Uterus (tissue), 4 donors: ENCODE measurements around the gene ITSN1. TPM values are rescaled to one million over a fixed set of nuclear protein-coding genes. Genes with fewer than 3 reads are reported as not detected.

Experiments used
- DNase-seq, 2 donors: peaks; one replicate each; pipeline ENCODE4 v3.0.0-alpha.2; 2019 to 2020
- H3K27ac ChIP-seq, 2 donors: fragments of 200-600 bp; sonication (generic); 1 replicate in 1 of 2; 2 replicates in 1 of 2; pipeline ENCODE4 v1.5.1; 2016 to 2018
- H3K27me3 ChIP-seq, 2 donors: fragments of 200-600 bp; sonication (generic); one replicate each; pipeline ENCODE4 v1.5.1; 2018 to 2019; ENCODE audit warnings: control low read depth in 1 of 2
- H3K36me3 ChIP-seq, 2 donors: fragments of 200-600 bp; sonication (generic); one replicate each; pipeline ENCODE4 v1.5.1; 2019; ENCODE audit warnings: control low read depth in 1 of 2
- H3K4me1 ChIP-seq, 2 donors: fragments of 200-600 bp; sonication (generic); one replicate each; pipeline ENCODE4 v1.5.1; 2018 to 2019; ENCODE audit warnings: control low read depth in 1 of 2
- H3K4me3 ChIP-seq, 2 donors: fragments of 200-600 bp; sonication (generic); 1 replicate in 1 of 2; 2 replicates in 1 of 2; pipeline ENCODE4 v1.5.1; 2018 to 2019; ENCODE audit warnings: mild to moderate bottlenecking in 1 of 2
- H3K9me3 ChIP-seq, 2 donors: fragments of 200-600 bp; sonication (generic); one replicate each; pipeline ENCODE4 v1.5.1; 2019; ENCODE audit warnings: control low read depth in 1 of 2
- POLR2A ChIP-seq, 2 donors: fragments of 450-650 bp; IDR thresholded peaks; one replicate each; pipeline ENCODE4 v1.6.1; 2016; ENCODE audit warnings: antibody characterized with exemption in 2 of 2, mild to moderate bottlenecking in 1 of 2, moderate library complexity in 1 of 2
- intact Hi-C: fragments of 100-400 bp; cut with DNase I; formaldehyde crosslinking; loops from one replicate; pipeline ENCODE4 v1.15.1; 2023; ENCODE audit warnings: low total_unique reads
- total RNA-seq, 4 donors: library from RNA; depleted of rRNA in 3 of 4; stranded (reverse); fragments of >200 nt in 3 of 4; gene quantifications; one replicate each; pipeline versions ENCODE4 v1.1.0 to v1.2.4, GENCODE V29; 2014 to 2023
- TF ChIP-seq, protein P1 (sequence below), 4 experiments: fragments of 200-600 bp in 2 of 4; fragments of 450-650 bp in 2 of 4; sonication (generic) in 2 of 4; IDR thresholded peaks; one replicate each; pipeline ENCODE4 v1.5.1; 2016 to 2019; ENCODE audit warnings: antibody characterized with exemption in 4 of 4, mild to moderate bottlenecking in 2 of 4, moderate library complexity in 1 of 4
- donor health status: DM: yes; HTN: yes; CAD: no.

Gene ITSN1
- total RNA-seq, 4 donors from 2014 or later: 21.8 to 77.4 (median 48.1) TPM

DNA sequence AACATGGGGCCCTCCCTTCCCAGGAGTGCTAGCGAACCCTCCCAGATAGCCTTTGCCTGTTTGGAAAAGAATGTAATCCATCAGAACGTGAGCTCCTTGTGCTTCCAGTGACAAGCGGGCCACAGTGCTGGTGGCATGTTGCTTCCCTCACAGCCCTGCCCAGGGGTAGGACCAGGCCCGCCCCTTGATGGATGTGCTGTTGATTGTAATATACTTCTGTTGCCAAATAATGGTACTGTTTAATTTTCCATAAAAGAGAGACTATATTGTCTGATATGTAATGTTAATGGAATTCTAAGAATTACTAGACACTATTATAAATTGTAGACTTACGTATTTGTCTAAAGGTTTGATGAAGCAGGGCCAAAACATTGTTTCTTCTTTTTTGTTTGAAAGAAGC, 256.9 kb downstream of the ITSN1 start:
- Histone ChIP-seq H3K4me3 (no peak overlapping the region), H3K4me1 (no peaks in the 10 kb centered on the region)
- intact Hi-C loops: no loop called here

DNA sequence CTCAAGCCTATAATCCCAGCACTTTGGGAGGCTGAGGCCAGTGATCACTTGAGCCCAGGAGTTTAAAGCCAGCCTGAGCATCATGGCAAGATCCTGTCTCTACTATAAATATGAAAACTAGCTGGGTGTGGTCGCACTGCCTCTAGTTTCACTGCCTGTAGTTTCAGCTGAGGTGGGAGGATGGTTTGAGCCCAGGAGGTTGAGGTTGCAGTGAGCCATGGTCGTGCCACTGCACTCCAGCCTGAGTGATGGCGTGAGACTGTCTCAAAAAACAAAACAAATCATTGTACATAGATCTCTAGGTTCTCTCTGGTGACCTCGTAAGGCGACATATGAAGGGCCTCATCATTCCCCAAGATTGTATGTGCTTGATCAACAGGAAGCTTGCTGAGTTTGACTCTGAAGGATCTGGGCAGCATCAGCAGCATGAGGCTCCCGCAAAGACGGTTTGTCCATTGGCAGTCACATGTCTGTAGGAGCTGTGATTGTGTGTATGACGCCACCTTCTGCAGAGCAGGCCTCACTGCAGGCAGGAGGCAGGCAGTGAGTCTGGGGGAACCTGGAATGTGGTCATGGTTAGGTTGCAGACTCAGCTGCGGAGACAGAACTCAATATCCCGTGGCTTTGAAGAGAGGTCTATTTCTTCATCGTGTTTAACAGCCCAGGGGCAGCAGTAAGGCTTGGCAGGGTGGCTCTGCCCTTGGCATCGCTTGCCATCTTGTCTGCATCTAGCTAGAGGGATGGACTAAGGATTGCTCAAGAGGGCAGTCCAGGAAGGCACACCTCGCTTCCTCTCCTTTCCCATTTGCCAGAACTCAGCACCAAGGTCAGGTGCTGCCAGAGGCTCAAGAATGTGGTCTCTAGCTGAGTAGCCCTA, 259.3 kb downstream of the ITSN1 start:
- Histone ChIP-seq H3K27ac (peak overlapping the region in 1 of 2 donors; percentile 5), H3K9me3 (no peaks in the 10 kb centered on the region), H3K4me3 (no peak overlapping the region), H3K4me1 (no peaks in the 10 kb centered on the region), H3K27me3 (no peaks in the 10 kb centered on the region), H3K36me3 (no peaks in the 10 kb centered on the region)
- peak; percentile 28 to 30 for DNase-seq
- TF ChIP-seq, protein P1, sequence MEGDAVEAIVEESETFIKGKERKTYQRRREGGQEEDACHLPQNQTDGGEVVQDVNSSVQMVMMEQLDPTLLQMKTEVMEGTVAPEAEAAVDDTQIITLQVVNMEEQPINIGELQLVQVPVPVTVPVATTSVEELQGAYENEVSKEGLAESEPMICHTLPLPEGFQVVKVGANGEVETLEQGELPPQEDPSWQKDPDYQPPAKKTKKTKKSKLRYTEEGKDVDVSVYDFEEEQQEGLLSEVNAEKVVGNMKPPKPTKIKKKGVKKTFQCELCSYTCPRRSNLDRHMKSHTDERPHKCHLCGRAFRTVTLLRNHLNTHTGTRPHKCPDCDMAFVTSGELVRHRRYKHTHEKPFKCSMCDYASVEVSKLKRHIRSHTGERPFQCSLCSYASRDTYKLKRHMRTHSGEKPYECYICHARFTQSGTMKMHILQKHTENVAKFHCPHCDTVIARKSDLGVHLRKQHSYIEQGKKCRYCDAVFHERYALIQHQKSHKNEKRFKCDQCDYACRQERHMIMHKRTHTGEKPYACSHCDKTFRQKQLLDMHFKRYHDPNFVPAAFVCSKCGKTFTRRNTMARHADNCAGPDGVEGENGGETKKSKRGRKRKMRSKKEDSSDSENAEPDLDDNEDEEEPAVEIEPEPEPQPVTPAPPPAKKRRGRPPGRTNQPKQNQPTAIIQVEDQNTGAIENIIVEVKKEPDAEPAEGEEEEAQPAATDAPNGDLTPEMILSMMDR (IDR thresholded peaks at IDR 0.05): peak in 3 of 4 experiments; percentile 34 to 36 (median 35)
- TF ChIP-seq POLR2A (IDR thresholded peaks at IDR 0.05): no peak
- intact Hi-C loops: no loop called here

More for the DNA sequence above, 256.9 kb downstream of the ITSN1 start:
- TF ChIP-seq POLR2A (IDR thresholded peaks at IDR 0.05): no peak
- TF ChIP-seq, protein P1 (IDR thresholded peaks at IDR 0.05): no peak
- Histone ChIP-seq H3K27me3 (no peaks in the 10 kb centered on the region), H3K36me3 (no peaks in the 10 kb centered on the region), H3K9me3 (no peaks in the 10 kb centered on the region), H3K27ac (no peak overlapping the region)
- DNase-seq: no peak

DNA sequence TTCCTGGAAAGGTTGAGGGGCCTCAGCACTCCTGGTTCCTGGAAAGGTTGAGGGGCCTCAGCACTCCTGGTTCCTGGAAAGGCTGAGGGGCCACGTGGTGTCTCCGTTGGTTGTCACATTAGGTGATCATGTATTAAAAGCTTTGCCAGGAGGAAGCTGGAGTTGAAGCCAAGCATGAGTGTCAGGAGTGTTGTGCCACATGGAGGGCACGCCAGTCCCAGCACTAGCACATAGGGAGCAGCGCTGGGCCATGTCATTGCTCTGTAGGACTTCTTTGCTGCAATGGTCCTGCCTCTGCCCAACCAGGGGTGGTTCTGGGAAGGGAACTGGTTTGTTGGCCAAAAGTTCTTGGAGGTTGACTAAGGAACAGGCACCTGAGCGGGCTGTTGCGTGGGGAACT, 260.0 kb downstream of the ITSN1 start:
- H3K4me1 ChIP-seq: no peaks in the 10 kb centered on the region
- no peak overlapping the region for H3K27ac ChIP-seq
- H3K27me3 ChIP-seq: no peaks in the 10 kb centered on the region
- DNase-seq: no peak
- no peaks in the 10 kb centered on the region for H3K36me3 ChIP-seq
- no peak for TF ChIP-seq POLR2A (IDR thresholded peaks at IDR 0.05)
- TF ChIP-seq, protein P1 (IDR thresholded peaks at IDR 0.05): no peak
- H3K4me3 ChIP-seq: no peak overlapping the region
- no peaks in the 10 kb centered on the region for H3K9me3 ChIP-seq
- intact Hi-C loops: no loop called here

DNA sequence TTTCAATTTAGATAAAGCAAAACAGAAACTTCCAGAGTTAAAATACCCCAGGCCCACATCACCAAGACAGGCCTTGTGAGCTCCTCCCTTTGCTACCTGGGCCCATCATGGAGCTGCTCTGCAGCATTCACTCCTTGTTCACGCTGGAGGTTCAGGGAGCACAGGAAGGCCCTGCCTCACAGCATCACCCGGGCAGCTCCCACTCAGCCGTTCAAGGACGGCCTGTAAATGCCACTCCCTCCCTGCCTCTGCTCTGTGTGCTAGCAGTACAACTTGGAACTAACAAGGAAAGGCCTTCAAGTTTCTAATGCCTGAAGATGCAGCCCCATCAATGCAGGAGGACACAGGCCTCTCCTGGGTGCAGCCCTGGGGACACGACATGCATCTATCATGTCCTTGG, 261.7 kb downstream of the ITSN1 start:
- TF ChIP-seq, protein P1 (IDR thresholded peaks at IDR 0.05): no peak
- H3K4me1 ChIP-seq: no peaks in the 10 kb centered on the region
- no peak for DNase-seq
- H3K9me3 ChIP-seq: no peaks in the 10 kb centered on the region
- no peak overlapping the region for H3K27ac ChIP-seq
- H3K4me3 ChIP-seq: no peak overlapping the region
- no peaks in the 10 kb centered on the region for H3K27me3 ChIP-seq
- H3K36me3 ChIP-seq: no peaks in the 10 kb centered on the region
- intact Hi-C loops: no loop called here

DNA sequence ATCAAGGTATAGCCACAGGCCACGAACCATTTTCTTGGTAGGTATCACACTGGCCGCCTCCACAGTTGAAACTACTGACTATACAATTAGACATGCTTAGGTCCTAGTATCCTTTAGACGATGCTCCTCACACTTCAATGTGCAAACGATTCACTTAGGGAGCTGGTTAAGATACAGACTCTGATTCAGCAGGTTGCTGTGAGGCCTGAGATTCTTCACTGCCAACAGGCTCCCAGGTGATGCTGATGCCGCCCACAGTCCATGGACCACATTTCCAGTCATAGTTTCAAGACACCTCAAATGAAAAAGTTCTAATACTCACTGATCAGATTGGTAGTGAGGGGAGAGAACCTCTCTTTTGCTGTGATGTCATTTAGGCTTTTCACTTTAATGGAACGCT, 266.5 kb downstream of the ITSN1 start:
- no peaks in the 10 kb centered on the region for H3K9me3 ChIP-seq
- H3K27me3 ChIP-seq: no peaks in the 10 kb centered on the region
- H3K36me3 ChIP-seq: no peaks in the 10 kb centered on the region
- DNase-seq: no peak
- H3K27ac ChIP-seq: no peak overlapping the region
- no peaks in the 10 kb centered on the region for H3K4me1 ChIP-seq
- intact Hi-C loops: no loop called here
- no peak overlapping the region for H3K4me3 ChIP-seq
- no peak for TF ChIP-seq POLR2A (IDR thresholded peaks at IDR 0.05)
- TF ChIP-seq, protein P1 (IDR thresholded peaks at IDR 0.05): no peak
